Measurements from ENCODE around the gene LCN1.

- TF ChIP-seq EP300 (IDR thresholded peaks at IDR 0.05) (no peak), CTCF (IDR thresholded peaks at IDR 0.05) (no peak), POLR2AphosphoS5 (IDR thresholded peaks at IDR 0.05) (no peak), POLR2A (IDR thresholded peaks at IDR 0.05) (no peak)
Observed at GRCh38 chr9:135524130-135524861, 3.1 kb downstream of the LCN1 start.

Measured in suprapubic skin (tissue), 4 donors.